Suprapubic skin (tissue), 3 donors: Measurements from ENCODE around the gene NKPD1.

Experiments used
- EP300 ChIP-seq: sonication (generic); formaldehyde crosslinking; IDR thresholded peaks from one replicate; pipeline ENCODE4 v1.6.1; 2017; ENCODE audit warnings: antibody characterized with exemption
- TF ChIP-seq, protein P1 (sequence below), 2 donors: fragments of 200-600 bp in 1 of 2; fragments of 450-650 bp in 1 of 2; sonication (generic) in 1 of 2; IDR thresholded peaks; one replicate each; pipeline ENCODE4 v1.5.1; 2016 to 2019; ENCODE audit warnings: antibody characterized with exemption in 2 of 2, mild to moderate bottlenecking in 1 of 2, moderate library complexity in 1 of 2

DNA sequence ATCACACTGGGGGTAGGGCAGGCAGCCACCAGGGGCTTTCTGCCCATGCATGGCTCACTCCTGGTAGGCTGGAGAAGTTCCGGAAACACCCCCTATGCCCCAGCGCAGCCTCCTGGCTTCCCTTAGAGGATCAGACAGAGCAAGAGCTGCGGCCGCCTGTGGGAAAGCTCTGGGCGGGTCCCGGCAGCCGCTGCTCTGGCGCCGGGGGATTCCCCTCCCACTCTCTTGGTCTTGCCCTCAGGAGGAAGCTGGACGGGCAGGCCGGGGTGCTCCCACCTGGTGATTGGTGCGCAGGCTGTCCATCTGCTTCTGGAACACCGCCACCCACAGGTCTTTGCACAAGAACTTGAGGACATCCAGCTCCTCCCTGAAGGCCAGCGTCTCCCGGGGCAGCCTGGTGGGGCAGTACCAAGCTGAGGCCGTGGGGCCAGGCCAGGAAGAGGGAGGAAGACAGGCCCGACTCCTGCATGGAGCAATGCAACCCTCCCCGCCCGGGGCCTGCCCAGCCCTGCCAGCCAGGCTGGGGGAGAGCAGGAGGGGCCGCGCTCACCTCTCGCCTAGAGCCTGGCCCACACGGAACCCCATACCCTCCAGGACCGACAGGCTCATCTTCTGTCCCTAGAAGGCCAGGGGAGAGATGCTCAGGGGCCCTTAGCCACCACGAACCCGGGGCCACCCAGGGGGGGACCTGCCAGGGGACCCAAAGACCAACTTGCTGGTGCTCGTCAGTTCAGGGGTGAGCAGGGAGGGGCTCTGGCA is 4.0 kb upstream of the NKPD1 start:
- TF ChIP-seq, protein P1, sequence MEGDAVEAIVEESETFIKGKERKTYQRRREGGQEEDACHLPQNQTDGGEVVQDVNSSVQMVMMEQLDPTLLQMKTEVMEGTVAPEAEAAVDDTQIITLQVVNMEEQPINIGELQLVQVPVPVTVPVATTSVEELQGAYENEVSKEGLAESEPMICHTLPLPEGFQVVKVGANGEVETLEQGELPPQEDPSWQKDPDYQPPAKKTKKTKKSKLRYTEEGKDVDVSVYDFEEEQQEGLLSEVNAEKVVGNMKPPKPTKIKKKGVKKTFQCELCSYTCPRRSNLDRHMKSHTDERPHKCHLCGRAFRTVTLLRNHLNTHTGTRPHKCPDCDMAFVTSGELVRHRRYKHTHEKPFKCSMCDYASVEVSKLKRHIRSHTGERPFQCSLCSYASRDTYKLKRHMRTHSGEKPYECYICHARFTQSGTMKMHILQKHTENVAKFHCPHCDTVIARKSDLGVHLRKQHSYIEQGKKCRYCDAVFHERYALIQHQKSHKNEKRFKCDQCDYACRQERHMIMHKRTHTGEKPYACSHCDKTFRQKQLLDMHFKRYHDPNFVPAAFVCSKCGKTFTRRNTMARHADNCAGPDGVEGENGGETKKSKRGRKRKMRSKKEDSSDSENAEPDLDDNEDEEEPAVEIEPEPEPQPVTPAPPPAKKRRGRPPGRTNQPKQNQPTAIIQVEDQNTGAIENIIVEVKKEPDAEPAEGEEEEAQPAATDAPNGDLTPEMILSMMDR (IDR thresholded peaks at IDR 0.05): no peak
- TF ChIP-seq EP300: no peak
